ENCODE results near the gene DCLK1.
"Not testable (repeated sequence)": the region's sequence is repeated elsewhere in the genome, so short reads cannot be mapped to it uniquely, and the experiment has no call there.

The DCLK1 gene

GRCh38 chr13:36115306-36115705, 15.9 kb downstream of the DCLK1 start:
- DNase-seq: no peak
- no peak for TF ChIP-seq GATA1 (IDR thresholded peaks at IDR 0.05; ENCODE audit: low read depth, low read length)
- no peak for TF ChIP-seq POLR2A (IDR thresholded peaks at IDR 0.05; ENCODE audit: low read length)

DNA sequence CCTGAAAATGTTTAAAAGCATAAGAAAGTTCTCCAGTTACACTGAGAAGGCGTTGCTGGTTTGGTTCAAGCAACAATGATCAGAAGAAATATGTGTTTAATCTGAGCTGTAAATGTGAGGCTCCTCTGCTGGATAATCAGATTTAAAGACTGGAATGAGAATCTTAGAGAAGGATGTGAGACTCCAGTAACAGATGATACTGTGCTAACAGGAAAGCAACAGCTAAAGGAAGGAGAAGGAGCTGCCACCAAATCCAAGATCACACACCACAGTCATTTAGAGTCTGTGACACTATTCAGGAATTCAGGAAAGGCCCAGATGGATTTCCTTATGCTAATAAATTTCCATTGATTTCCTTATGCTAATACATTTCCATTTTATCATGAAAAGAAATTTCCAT, 16.9 kb downstream of the DCLK1 start:
- no peak for DNase-seq
- no peak for TF ChIP-seq POLR2A (IDR thresholded peaks at IDR 0.05; ENCODE audit: low read length)
- no peak for TF ChIP-seq GATA1 (IDR thresholded peaks at IDR 0.05; ENCODE audit: low read depth, low read length)

DNA sequence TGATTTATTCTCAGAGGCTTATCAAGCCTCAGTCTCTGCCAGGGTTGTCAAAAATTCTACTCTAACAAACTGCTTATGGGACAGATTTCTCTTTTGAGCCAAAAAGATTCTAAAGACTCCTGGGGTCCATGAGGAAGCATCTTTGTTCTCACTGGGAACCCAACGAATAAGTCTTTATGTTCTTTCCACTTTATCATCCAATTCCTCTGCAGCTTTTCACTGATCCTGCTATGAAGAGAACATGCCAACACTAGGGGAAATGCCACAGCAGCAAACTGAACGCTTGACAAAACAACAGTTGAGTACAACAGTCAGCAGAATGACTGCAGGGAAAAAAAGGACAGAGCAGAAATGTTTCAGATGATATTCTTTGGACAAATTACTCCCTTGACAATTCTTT, 22.2 kb downstream of the DCLK1 start:
- TF ChIP-seq GATA1 (IDR thresholded peaks at IDR 0.05; ENCODE audit: low read depth, low read length): no peak
- no peak for TF ChIP-seq POLR2A (IDR thresholded peaks at IDR 0.05; ENCODE audit: low read length)
- no peak for DNase-seq

- DNase-seq: no peak
- TF ChIP-seq POLR2A (IDR thresholded peaks at IDR 0.05; ENCODE audit: low read length) (no peak), GATA1 (IDR thresholded peaks at IDR 0.05; ENCODE audit: low read depth, low read length) (no peak)
Observed at GRCh38 chr13:36108342-36108741, 22.8 kb downstream of the DCLK1 start.

DNA sequence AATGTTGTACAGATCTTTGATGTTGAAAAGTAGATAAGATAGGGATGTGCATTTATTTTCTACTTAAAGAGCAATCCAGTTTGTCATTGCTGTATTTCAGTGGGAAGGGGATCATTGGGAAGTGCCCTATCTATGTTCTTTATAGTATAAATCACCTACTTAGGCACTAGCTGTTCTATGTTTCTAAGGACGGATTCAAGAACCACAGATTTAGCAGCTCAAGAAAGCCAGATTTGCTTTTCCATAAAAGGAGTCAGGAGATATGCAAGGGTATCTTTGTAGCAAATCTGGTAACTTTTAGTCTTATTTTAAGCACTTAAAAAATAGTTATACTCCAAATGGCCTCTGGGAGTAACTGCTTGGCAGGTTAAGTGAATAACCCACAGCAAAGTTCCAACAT, 23.7 kb downstream of the DCLK1 start:
- DNase-seq: no peak
- TF ChIP-seq GATA1 (IDR thresholded peaks at IDR 0.05; ENCODE audit: low read depth, low read length) (no peak), POLR2A (IDR thresholded peaks at IDR 0.05; ENCODE audit: low read length) (no peak)

DNA sequence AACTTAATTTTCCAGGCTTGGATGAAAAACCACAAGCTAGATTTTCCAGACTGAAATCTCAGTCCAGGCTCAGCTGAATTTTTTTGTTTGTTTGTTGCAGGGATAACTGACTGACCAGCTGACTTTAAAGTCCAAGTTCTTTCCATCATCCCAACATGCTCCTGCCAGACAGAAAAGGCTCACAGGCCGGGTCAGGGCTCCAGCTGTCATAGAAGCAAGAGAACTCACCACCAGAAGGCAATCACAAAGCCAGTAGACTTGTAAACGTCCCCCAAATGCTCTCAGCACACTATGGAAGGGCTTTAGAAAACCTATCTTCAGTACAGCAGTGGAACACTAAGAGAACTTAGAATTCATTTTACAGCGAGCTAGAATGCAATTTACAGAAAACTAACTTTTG, 25.5 kb downstream of the DCLK1 start:
- no peak for TF ChIP-seq POLR2A (IDR thresholded peaks at IDR 0.05; ENCODE audit: low read length)
- TF ChIP-seq GATA1 (IDR thresholded peaks at IDR 0.05; ENCODE audit: low read depth, low read length): no peak
- DNase-seq: no peak

DNA sequence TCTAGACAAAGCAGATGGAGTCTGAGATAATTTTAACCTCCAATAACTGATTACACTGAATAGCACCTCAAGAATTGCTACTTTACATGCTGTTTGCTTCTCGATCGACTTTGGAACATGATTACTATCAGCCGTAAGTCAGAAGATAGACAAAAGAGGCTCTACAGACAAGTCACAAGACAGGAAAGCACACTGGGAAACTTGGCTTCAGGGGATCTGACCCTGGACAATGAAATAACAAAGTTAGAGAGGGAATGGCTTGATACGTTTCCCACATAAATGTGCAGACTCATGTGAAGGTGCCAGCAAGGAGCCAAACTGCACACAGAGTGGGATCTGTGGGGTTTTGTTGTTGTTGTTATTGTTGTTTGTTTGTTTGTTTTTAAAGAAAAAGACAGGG, 28.5 kb downstream of the DCLK1 start:
- TF ChIP-seq GATA1 (IDR thresholded peaks at IDR 0.05; ENCODE audit: low read depth, low read length) (no peak), POLR2A (IDR thresholded peaks at IDR 0.05; ENCODE audit: low read length) (no peak)

DNA sequence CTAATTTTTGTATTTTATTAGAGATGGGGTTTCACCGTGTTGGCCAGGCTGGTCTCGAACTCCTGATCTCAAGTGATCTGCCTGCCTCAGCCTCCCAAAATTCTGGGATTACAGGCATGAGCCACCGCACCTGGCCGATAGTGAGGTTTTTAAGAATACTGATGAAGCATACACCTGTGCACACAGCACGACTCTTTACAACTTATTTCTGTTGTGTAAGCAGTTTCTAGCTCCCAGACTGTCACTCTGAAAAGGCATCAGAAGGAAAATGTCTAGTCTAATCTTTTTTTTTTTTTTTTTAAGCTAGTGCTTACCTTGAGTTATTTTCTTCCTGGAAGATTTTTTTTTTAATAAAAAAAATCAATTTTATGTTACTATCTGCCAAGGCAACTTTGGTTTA, 29.3 kb downstream of the DCLK1 start:
- DNase-seq: not testable (repeated sequence)

More for the DNA sequence above, 28.5 kb downstream of the DCLK1 start:
- no peak for DNase-seq

DNA sequence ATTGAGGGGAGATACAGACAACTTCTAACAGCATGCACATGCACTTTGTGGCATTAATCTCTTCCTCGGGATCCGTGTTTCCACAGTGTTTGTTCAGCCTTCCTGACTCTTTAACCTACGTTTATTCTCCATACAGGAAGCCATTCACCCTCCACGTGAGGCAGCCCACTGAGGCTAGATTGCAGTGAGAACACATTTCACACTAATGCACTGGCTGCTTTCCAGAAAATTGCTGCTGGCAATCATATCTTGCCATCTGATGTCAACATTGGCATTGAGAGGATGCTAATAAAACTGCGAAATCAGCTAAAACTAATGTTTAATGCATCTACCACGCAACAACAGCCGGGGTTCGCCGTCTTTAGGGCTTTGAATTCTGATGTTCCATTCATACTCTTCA, 30.0 kb downstream of the DCLK1 start:
- DNase-seq: no peak
- TF ChIP-seq POLR2A (IDR thresholded peaks at IDR 0.05; ENCODE audit: low read length): no peak
- no peak for TF ChIP-seq GATA1 (IDR thresholded peaks at IDR 0.05; ENCODE audit: low read depth, low read length)

DNA sequence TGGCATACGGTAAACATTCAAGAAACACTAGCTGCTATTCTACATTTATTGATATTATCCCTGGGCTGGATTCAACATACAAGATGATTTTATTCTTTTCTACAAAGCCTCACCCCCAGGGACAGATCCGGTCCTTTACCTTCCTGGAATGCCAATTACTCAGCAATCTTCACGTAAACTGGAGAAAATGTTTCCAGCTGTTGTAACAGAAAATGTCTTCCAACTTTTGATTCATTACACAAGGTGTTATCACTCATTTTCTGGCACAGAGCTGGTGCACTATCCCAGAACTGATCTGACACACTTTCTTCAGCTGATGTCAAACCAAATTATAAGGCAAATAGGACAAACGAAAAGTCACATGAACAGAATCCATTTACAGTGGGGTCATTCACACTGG, 33.1 kb downstream of the DCLK1 start:
- TF ChIP-seq GATA1 (IDR thresholded peaks at IDR 0.05; ENCODE audit: low read depth, low read length) (no peak), POLR2A (IDR thresholded peaks at IDR 0.05; ENCODE audit: low read length) (no peak)
- no peak for DNase-seq

DNA sequence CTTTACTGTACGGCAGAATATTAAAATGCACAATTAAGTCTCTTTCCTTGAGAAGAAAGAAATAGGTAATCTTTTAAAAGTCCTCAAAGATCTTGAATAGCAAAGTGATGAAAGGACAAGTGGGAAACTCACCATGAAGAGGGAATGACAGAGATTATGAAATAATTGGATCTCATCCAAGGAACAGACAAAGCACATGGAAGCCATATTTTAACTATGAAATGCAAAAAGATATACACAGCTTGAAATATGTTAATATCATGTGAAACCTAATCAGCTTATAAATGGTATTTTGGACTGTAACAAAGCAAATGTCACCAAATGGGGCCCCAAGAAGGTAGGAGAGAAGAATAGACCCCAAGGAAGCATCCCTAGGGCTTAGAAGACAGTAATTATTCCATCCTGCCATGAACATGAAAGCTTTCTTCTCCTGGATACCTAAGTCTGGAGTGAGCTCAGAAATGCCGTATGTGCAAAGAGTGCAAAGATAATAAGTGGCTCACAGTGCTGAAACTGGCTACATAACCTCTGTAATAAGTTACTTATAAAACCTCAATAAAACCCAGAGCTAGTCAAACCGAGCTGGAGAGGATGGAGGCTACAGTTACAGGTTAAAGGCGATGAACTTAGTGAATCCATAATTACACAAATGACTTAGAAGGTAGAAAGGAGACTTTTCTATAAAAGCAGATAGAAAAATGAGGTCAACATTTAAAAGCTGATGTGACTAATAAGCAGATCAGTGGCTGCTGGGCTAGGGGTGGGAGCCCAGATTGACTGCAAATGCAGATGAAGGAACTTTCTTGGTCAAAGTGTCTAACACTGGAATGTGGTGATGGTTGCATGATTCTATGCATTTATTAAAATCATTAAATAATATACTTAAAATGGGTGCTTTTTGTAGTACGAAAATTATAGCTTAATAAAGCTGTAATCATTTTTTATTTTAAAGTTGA, 34.4 kb downstream of the DCLK1 start:
- TF ChIP-seq POLR2A (IDR thresholded peaks at IDR 0.05; ENCODE audit: low read length) (no peak), GATA1 (IDR thresholded peaks at IDR 0.05; ENCODE audit: low read depth, low read length) (no peak)
- DNase-seq: no peak

- no peak for DNase-seq
- TF ChIP-seq POLR2A (IDR thresholded peaks at IDR 0.05; ENCODE audit: low read length) (no peak), GATA1 (IDR thresholded peaks at IDR 0.05; ENCODE audit: low read depth, low read length) (no peak)
Observed at GRCh38 chr13:36094478-36094877, 36.7 kb downstream of the DCLK1 start.

- no peak for DNase-seq
- TF ChIP-seq GATA1 (IDR thresholded peaks at IDR 0.05; ENCODE audit: low read depth, low read length): no peak
- TF ChIP-seq POLR2A (IDR thresholded peaks at IDR 0.05; ENCODE audit: low read length): no peak
Observed at GRCh38 chr13:36090592-36090991, 40.6 kb downstream of the DCLK1 start.

GRCh38 chr13:36089130-36089647, 42.0 kb downstream of the DCLK1 start:
- DNase-seq: no peak
- no peak for TF ChIP-seq POLR2A (IDR thresholded peaks at IDR 0.05; ENCODE audit: low read length)
- TF ChIP-seq GATA1 (IDR thresholded peaks at IDR 0.05; ENCODE audit: low read depth, low read length): no peak

DNA sequence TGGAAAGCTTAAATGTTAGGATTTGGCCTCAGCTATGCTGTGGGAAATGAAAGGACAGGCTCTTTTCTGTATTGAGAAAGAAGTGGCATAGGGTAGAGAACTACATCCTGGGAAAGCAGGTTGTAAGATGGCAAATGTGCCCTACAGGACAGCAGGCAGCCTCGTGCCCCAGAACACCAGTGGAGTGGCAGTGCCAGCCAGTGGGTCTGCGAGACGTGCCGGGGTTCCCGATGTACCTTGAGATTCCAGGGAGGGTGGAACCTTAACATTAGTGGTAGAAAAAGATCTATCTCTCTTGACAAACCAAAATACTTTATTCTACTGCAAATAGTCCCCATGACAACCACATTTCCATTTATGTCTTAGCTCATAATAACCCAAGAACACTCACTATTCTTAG, 42.7 kb downstream of the DCLK1 start:
- no peak for DNase-seq

More for the DNA sequence above, 42.7 kb downstream of the DCLK1 start:
- no peak for TF ChIP-seq GATA1 (IDR thresholded peaks at IDR 0.05; ENCODE audit: low read depth, low read length)
- no peak for TF ChIP-seq POLR2A (IDR thresholded peaks at IDR 0.05; ENCODE audit: low read length)

Measured in erythroblast (primary cell).